GM12878 (cell line): ENCODE data around the gene IL4. TPM values are rescaled to one million over a fixed set of nuclear protein-coding genes. Genes with fewer than 3 reads are reported as not detected.

Source experiments
- ATF7 ChIP-seq: fragments of 450-650 bp; IDR thresholded peaks from 2 replicates; pipeline ENCODE4 v1.6.1; 2016; ENCODE audit warnings: low read depth, mild to moderate bottlenecking
- BHLHE40 ChIP-seq, 2 experiments: fragments of 450-650 bp in 1 of 2; IDR thresholded peaks; 2 replicates each; pipeline ENCODE4 v1.6.1; 2011 to 2017; ENCODE audit warnings: low read depth in 2 of 2, borderline replicate concordance in 1 of 2, improper control_type of control experiment in 1 of 2, low read length in 1 of 2, mild to moderate bottlenecking in 1 of 2
- BMI1 ChIP-seq: fragments of 450-650 bp; IDR thresholded peaks from 2 replicates; pipeline ENCODE4 v1.6.1; 2016; ENCODE audit warnings: mild to moderate bottlenecking, moderate library complexity, borderline replicate concordance
- CBX5 ChIP-seq: sonication (generic); IDR thresholded peaks from 2 replicates; pipeline ENCODE4 v1.6.1; 2016; ENCODE audit warnings: low read depth, moderate library complexity, mild to moderate bottlenecking, inconsistent platforms
- CEBPB ChIP-seq, 2 experiments: fragments of 150-350 bp in 1 of 2; IDR thresholded peaks; 2 replicates each; pipeline ENCODE4 v1.6.1; 2012 to 2014; ENCODE audit warnings: low read depth in 2 of 2, low read length in 2 of 2, borderline replicate concordance in 1 of 2, inconsistent platforms in 1 of 2
- CREM ChIP-seq: IDR thresholded peaks from 2 replicates; pipeline ENCODE4 v1.6.1; 2014; ENCODE audit warnings: antibody characterized with exemption, low read depth
- DPF2 ChIP-seq: fragments of 450-650 bp; IDR thresholded peaks from 2 replicates; pipeline ENCODE4 v1.6.1; 2017; ENCODE audit warnings: mild to moderate bottlenecking
- E2F8 ChIP-seq: fragments of 450-650 bp; IDR thresholded peaks from 2 replicates; pipeline ENCODE4 v1.6.1; 2018; ENCODE audit warnings: mild to moderate bottlenecking, low read depth, moderate library complexity; ENCODE audit not compliant: partially characterized antibody
- EGR1 ChIP-seq, 2 experiments: IDR thresholded peaks; 1 replicate in 1 of 2; 2 replicates in 1 of 2; pipeline ENCODE4 v1.6.1; 2011 to 2012; ENCODE audit warnings: low read depth in 2 of 2, low read length in 2 of 2, borderline replicate concordance in 1 of 2, mild to moderate bottlenecking in 1 of 2, moderate library complexity in 1 of 2
- EP300 ChIP-seq, 2 experiments: fragments of 150-350 bp in 1 of 2; IDR thresholded peaks; 2 replicates each; pipeline ENCODE4 v1.6.1; 2011 to 2012; ENCODE audit warnings: low read depth in 2 of 2, low read length in 2 of 2, borderline replicate concordance in 1 of 2, improper control_type of control experiment in 1 of 2, inconsistent platforms in 1 of 2; ENCODE audit not compliant: control insufficient read depth in 1 of 2
- ESRRA ChIP-seq: IDR thresholded peaks from 2 replicates; pipeline ENCODE4 v1.6.1; 2012; ENCODE audit warnings: mild to moderate bottlenecking, low read length, improper control_type of control experiment
- ETV6 ChIP-seq, 2 experiments: fragments of 450-650 bp in 1 of 2; IDR thresholded peaks in 1 of 2; conservative IDR thresholded peaks in 1 of 2; 2 replicates each; pipeline ENCODE4 v1.6.1; 2014; ENCODE audit warnings: antibody characterized with exemption in 1 of 2, borderline replicate concordance in 1 of 2, low read depth in 1 of 2, mild to moderate bottlenecking in 1 of 2, moderate library complexity in 1 of 2
- GABPA ChIP-seq: IDR thresholded peaks from 2 replicates; pipeline ENCODE4 v1.6.1; 2014; ENCODE audit warnings: antibody characterized with exemption, low read depth, mild to moderate bottlenecking, inconsistent platforms
- GATAD2B ChIP-seq: fragments of 450-650 bp; conservative IDR thresholded peaks from 2 replicates; pipeline ENCODE4 v1.6.1; 2017; ENCODE audit warnings: low read depth, mild to moderate bottlenecking, moderate library complexity
- IKZF1 ChIP-seq: fragments of 450-650 bp; conservative IDR thresholded peaks from 2 replicates; pipeline ENCODE4 v1.6.1; 2017; ENCODE audit warnings: antibody characterized with exemption, mild to moderate bottlenecking
- POLR2A ChIP-seq: IDR thresholded peaks from 2 replicates; pipeline ENCODE4 v1.6.1; 2011; ENCODE audit warnings: low read depth, mild to moderate bottlenecking, low read length
- RAD51 ChIP-seq: fragments of 450-650 bp; IDR thresholded peaks from 2 replicates; pipeline ENCODE4 v1.6.1; 2016; ENCODE audit warnings: moderate library complexity, mild to moderate bottlenecking, inconsistent platforms
- SPI1 ChIP-seq: IDR thresholded peaks from 2 replicates; pipeline ENCODE4 v1.6.1; 2011; ENCODE audit warnings: low read depth, mild to moderate bottlenecking, low read length, moderate library complexity, borderline replicate concordance; ENCODE audit not compliant: insufficient read depth
- STAT1 ChIP-seq: fragments of 450-650 bp; conservative IDR thresholded peaks from 2 replicates; pipeline ENCODE4 v1.6.1; 2014; ENCODE audit warnings: antibody characterized with exemption, mild to moderate bottlenecking
- TAF1 ChIP-seq: IDR thresholded peaks from 2 replicates; pipeline ENCODE4 v1.6.1; 2011; ENCODE audit warnings: mild to moderate bottlenecking, low read depth, low read length, borderline replicate concordance
- ZSCAN29 ChIP-seq: fragments of 450-650 bp; IDR thresholded peaks from 2 replicates; pipeline ENCODE4 v1.6.1; 2017; ENCODE audit warnings: mild to moderate bottlenecking, moderate library complexity
- ZZZ3 ChIP-seq: IDR thresholded peaks from 2 replicates; pipeline ENCODE4 v1.6.1; 2011; ENCODE audit warnings: low read depth; ENCODE audit not compliant: control insufficient read depth, insufficient read length
- polyA plus RNA-seq, 11 experiments: library from polyadenylated mRNA; depleted of rRNA in 4 of 11; unstranded in 6 of 11; stranded (reverse) in 5 of 11; fragments of >200 nt; fragmentation: Nextera tagmentation in 4 of 11; fragmentation: Illumina TruSeq in 1 of 11; extraction: Ambion mirVana in 4 of 11; extraction: Trizol in 1 of 11; gene quantifications; 1 replicate in 1 of 11; 2 replicates in 10 of 11; pipeline versions ENCODE4 v1.2.1 to v1.2.3, GENCODE V29; 2011 to 2016; ENCODE audit warnings: inconsistent platforms in 2 of 11, missing spikeins in 2 of 11, low read depth in 1 of 11
- total RNA-seq, 4 experiments: library from RNA; depleted of rRNA in 3 of 4; stranded (reverse); fragments of >200 nt in 3 of 4; fragmentation: Illumina TruSeq in 1 of 4; extraction: Trizol in 1 of 4; gene quantifications; 2 replicates each; pipeline versions ENCODE4 v1.2.1 to v1.2.3, GENCODE V29; 2013 to 2021
- TF ChIP-seq, protein P1 (sequence below): IDR thresholded peaks from 2 replicates; pipeline ENCODE4 v1.6.1; 2011; ENCODE audit warnings: borderline replicate concordance, low read depth, mild to moderate bottlenecking, moderate library complexity, mixed read lengths, low read length; ENCODE audit not compliant: insufficient read depth; ENCODE audit errors: extremely low read length
- TF ChIP-seq, protein P2 (sequence below): fragments of 450-650 bp; IDR thresholded peaks from 2 replicates; pipeline ENCODE4 v1.6.1; 2016; ENCODE audit warnings: mild to moderate bottlenecking

Gene IL4
- total and polyA plus RNA-seq, 10 of the 15 experiments (the other 5 are each of a cell fraction or from before 2014, with no cell fraction given), result 0.20 to 0.80 (median 0.50) TPM; not detected in 7

- TF ChIP-seq, protein P1, sequence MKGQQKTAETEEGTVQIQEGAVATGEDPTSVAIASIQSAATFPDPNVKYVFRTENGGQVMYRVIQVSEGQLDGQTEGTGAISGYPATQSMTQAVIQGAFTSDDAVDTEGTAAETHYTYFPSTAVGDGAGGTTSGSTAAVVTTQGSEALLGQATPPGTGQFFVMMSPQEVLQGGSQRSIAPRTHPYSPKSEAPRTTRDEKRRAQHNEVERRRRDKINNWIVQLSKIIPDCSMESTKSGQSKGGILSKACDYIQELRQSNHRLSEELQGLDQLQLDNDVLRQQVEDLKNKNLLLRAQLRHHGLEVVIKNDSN, result peak; percentile 73
- peak; percentile 82 for TF ChIP-seq CREM
- no peak for TF ChIP-seq ZZZ3
- peak; percentile 66; the same call in 1 of the 2 replicates for TF ChIP-seq ESRRA
- TF ChIP-seq GABPA, result no peak
- TF ChIP-seq CEBPB (IDR thresholded peaks at IDR 0.05; ENCODE audit: borderline replicate concordance in 1 of 2, low read depth in 2 of 2, low read length in 2 of 2), result no peak
- TF ChIP-seq ATF7, result peak; percentile 93
- TF ChIP-seq ZSCAN29, result peak; percentile 71
- TF ChIP-seq BMI1, result peak; percentile 41; the same call in 1 of the 2 replicates
- TF ChIP-seq EGR1 (IDR thresholded peaks at IDR 0.05; ENCODE audit: borderline replicate concordance in 1 of 2, low read depth in 2 of 2, low read length in 2 of 2), result peak in 1 of 2 experiments; percentile 79; a peak in 2 of 3 replicates
- peak; percentile 61 for TF ChIP-seq E2F8
- 0 out of 2 replicates have a peak, but pooled peaks have one; percentile 70 for TF ChIP-seq TAF1
- TF ChIP-seq DPF2, result peak; percentile 95
- TF ChIP-seq CBX5, result no peak
- peak; percentile 65; the same call in 1 of the 2 replicates for TF ChIP-seq POLR2A
- TF ChIP-seq EP300 (IDR thresholded peaks at IDR 0.05; ENCODE audit: borderline replicate concordance in 1 of 2, control insufficient read depth in 1 of 2, low read depth in 2 of 2, low read length in 2 of 2), result peak; percentile 85 to 90; a peak in 3 of 4 replicates
- peak; percentile 95 for TF ChIP-seq RAD51
- TF ChIP-seq, protein P2, sequence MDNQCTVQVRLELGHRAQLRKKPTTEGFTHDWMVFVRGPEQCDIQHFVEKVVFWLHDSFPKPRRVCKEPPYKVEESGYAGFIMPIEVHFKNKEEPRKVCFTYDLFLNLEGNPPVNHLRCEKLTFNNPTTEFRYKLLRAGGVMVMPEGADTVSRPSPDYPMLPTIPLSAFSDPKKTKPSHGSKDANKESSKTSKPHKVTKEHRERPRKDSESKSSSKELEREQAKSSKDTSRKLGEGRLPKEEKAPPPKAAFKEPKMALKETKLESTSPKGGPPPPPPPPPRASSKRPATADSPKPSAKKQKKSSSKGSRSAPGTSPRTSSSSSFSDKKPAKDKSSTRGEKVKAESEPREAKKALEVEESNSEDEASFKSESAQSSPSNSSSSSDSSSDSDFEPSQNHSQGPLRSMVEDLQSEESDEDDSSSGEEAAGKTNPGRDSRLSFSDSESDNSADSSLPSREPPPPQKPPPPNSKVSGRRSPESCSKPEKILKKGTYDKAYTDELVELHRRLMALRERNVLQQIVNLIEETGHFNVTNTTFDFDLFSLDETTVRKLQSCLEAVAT, result peak; percentile 66; the same call in 1 of the 2 replicates
- TF ChIP-seq BHLHE40 (IDR thresholded peaks at IDR 0.05; ENCODE audit: borderline replicate concordance in 1 of 2, low read depth in 2 of 2, low read length in 1 of 2), result peak in 1 of 2 experiments; percentile 86
- TF ChIP-seq SPI1, result peak; percentile 63; the same call in 1 of the 2 replicates
- TF ChIP-seq STAT1, result no peak
- peak; percentile 99 for TF ChIP-seq IKZF1
- peak; percentile 100 for TF ChIP-seq GATAD2B
- TF ChIP-seq ETV6 (conservative IDR thresholded peaks at IDR 0.05 in 1 of 2, IDR thresholded peaks at IDR 0.05 in 1 of 2; ENCODE audit: borderline replicate concordance in 1 of 2, low read depth in 1 of 2), result peak in 1 of 2 experiments; percentile 86; a peak in 2 of 4 replicates
Measured at GRCh38 chr5:132662925-132663770, 10.6 kb upstream of the IL4 start (continued).
